RWPE2 (cell line): ENCODE data around the gene ZSWIM6.
A peak's percentile ranks its signal among the peaks of the same experiment; 100 is the strongest.

Experiments used
- ATAC-seq: fragments of 200-7000 bp; cut with Tn5 transposase; 3 replicates; pipeline ENCODE4 v1.9.1; 2021; ENCODE audit warnings: low read depth
- DNase-seq: peaks from one replicate; pipeline ENCODE4 v3.0.0-alpha.2; 2020; ENCODE audit warnings: low spot score
- H3K27ac ChIP-seq: fragments of 450-650 bp; 2 replicates; pipeline ENCODE4 v1.5.1; 2017; ENCODE audit warnings: mild to moderate bottlenecking; ENCODE audit not compliant: poor library complexity, severe bottlenecking
- H3K27me3 ChIP-seq: fragments of 250-450 bp; sonication (Bioruptor Pico); 2 replicates; pipeline ENCODE4 v1.5.1; 2021; ENCODE audit warnings: mild to moderate bottlenecking, moderate library complexity; ENCODE audit not compliant: insufficient read depth, poor library complexity, severe bottlenecking
- H3K36me3 ChIP-seq: fragments of 250-450 bp; sonication (Bioruptor Pico); 2 replicates; pipeline ENCODE4 v1.5.1; 2020; ENCODE audit warnings: low read depth, mild to moderate bottlenecking, moderate library complexity
- H3K4me1 ChIP-seq: fragments of 250-450 bp; sonication (Bioruptor Pico); 2 replicates; pipeline ENCODE4 v1.5.1; 2021; ENCODE audit warnings: mild to moderate bottlenecking, moderate library complexity; ENCODE audit not compliant: insufficient read depth, poor library complexity, severe bottlenecking
- H3K4me3 ChIP-seq: fragments of 250-450 bp; sonication (Bioruptor Pico); 2 replicates; pipeline ENCODE4 v1.5.1; 2021; ENCODE audit warnings: mild to moderate bottlenecking, moderate library complexity; ENCODE audit not compliant: severe bottlenecking
- H3K9me3 ChIP-seq: fragments of 250-450 bp; sonication (Bioruptor Pico); 2 replicates; pipeline ENCODE4 v1.5.1; 2021; ENCODE audit warnings: mild to moderate bottlenecking, moderate library complexity; ENCODE audit not compliant: severe bottlenecking
- TF ChIP-seq, protein P1 (sequence below): fragments of 450-650 bp; IDR thresholded peaks from one replicate; pipeline ENCODE4 v1.5.1; 2017; ENCODE audit warnings: mild to moderate bottlenecking, moderate library complexity; ENCODE audit not compliant: poor library complexity, severe bottlenecking

ZSWIM6 gene

DNA sequence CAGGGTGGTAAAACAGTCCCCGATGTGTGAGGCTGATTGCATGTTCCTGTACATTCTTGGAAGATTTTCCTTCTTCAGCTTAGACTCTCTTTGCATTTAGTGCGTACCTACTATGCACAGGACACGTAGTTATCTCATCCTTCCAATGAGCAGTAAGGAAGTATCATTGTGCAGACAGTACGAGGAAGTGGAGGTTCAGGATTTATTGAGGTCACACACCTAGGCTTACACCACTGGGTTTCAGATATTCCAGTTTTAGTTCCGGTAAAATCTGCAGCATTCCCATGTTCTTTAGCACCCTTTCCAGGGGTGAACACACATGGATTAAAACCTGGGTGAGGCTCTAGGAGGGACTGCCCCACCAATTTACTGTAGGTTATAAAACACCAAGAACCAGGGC lies 238.7 kb downstream of the ZSWIM6 start:
- no peak overlapping the region for H3K4me3 ChIP-seq
- ATAC-seq (no peak), DNase-seq (no peak)
- H3K36me3 ChIP-seq, result no peaks in the 10 kb centered on the region
- peaks cover 6% of the 10 kb centered on the region for H3K4me1 ChIP-seq
- no peaks in the 10 kb centered on the region for H3K27me3 ChIP-seq
- TF ChIP-seq, protein P1, sequence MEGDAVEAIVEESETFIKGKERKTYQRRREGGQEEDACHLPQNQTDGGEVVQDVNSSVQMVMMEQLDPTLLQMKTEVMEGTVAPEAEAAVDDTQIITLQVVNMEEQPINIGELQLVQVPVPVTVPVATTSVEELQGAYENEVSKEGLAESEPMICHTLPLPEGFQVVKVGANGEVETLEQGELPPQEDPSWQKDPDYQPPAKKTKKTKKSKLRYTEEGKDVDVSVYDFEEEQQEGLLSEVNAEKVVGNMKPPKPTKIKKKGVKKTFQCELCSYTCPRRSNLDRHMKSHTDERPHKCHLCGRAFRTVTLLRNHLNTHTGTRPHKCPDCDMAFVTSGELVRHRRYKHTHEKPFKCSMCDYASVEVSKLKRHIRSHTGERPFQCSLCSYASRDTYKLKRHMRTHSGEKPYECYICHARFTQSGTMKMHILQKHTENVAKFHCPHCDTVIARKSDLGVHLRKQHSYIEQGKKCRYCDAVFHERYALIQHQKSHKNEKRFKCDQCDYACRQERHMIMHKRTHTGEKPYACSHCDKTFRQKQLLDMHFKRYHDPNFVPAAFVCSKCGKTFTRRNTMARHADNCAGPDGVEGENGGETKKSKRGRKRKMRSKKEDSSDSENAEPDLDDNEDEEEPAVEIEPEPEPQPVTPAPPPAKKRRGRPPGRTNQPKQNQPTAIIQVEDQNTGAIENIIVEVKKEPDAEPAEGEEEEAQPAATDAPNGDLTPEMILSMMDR, result no peak
- no peaks in the 10 kb centered on the region for H3K9me3 ChIP-seq
- H3K27ac ChIP-seq, result no peak overlapping the region

DNA sequence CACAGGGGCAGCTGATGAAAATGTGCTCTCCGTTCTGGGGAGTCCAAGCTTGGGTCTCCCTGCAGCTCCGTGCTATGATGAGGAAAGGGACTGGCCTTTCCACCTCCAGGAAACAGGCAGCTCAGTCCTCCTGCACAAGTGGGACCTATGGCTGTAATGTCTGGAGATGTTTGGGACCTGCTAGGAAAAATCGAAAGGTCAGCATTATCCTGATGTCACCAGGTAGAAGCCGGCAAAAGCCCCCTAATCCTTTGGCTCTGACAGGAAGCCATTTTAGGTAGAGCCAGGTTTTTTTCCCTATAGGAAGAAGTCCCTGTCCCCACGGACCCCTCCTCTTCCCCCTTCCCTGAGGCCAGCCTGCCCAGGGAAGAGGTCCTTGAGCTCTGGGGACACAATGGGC lies 240.9 kb downstream of the ZSWIM6 start:
- peaks cover 6% of the 10 kb centered on the region for H3K4me1 ChIP-seq
- H3K27ac ChIP-seq, result no peak overlapping the region
- no peak for ATAC-seq
- DNase-seq, result no peak
- H3K27me3 ChIP-seq, result no peaks in the 10 kb centered on the region
- no peak overlapping the region for H3K4me3 ChIP-seq
- H3K36me3 ChIP-seq, result no peaks in the 10 kb centered on the region
- TF ChIP-seq, protein P1, result no peak
- H3K9me3 ChIP-seq, result no peaks in the 10 kb centered on the region

DNA sequence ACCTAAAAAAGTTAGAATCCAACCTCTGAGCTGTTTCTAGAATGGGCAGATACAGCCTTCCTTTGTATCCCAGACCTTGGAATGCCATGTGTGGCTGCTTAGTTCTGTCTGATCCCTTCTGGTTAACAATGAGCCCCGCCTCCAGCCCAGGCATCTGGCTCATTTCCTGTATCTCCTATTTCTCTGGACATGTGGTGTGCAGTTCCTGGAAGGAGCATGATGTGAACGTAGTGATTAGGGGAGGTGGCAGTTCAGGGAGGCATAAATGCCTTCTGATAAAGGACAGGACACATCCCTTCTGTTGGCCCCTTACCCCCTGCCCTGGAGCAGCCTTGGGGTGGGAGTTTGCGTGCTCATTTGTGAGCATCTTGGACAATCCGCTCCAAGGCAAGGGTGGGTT lies 243.0 kb downstream of the ZSWIM6 start:
- no peak for DNase-seq
- Histone ChIP-seq H3K4me3 (no peak overlapping the region), H3K36me3 (no peaks in the 10 kb centered on the region), H3K4me1 (peaks cover 6% of the 10 kb centered on the region), H3K27me3 (no peaks in the 10 kb centered on the region), H3K27ac (no peak overlapping the region), H3K9me3 (no peaks in the 10 kb centered on the region)
- peak; percentile 96 for ATAC-seq
- TF ChIP-seq, protein P1, result no peak

DNA sequence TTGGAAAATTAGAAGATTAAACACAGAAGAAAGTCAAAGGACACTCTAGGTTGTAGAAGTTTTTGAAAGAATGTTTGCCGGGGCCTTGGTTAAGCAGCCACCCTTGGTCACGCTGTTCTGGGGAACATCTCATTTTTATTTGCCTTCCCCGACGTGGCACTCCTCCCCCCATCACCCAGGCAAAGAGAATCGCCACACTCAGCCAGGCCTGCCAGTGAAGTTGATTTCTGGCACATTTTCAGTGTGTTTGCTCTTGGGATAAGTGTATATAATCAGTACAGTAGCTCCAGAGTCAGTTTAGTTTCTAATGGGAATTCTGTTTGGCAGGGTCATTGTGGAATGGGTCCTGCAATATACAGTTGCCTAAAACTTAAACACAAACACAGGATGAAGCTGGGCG lies 243.5 kb downstream of the ZSWIM6 start:
- H3K4me1 ChIP-seq, result peaks cover 6% of the 10 kb centered on the region
- TF ChIP-seq, protein P1, result no peak
- H3K27me3 ChIP-seq, result no peaks in the 10 kb centered on the region
- DNase-seq (no peak), ATAC-seq (no peak)
- H3K36me3 ChIP-seq, result no peaks in the 10 kb centered on the region
- H3K27ac ChIP-seq, result no peak overlapping the region
- H3K9me3 ChIP-seq, result no peaks in the 10 kb centered on the region
- no peak overlapping the region for H3K4me3 ChIP-seq

DNA sequence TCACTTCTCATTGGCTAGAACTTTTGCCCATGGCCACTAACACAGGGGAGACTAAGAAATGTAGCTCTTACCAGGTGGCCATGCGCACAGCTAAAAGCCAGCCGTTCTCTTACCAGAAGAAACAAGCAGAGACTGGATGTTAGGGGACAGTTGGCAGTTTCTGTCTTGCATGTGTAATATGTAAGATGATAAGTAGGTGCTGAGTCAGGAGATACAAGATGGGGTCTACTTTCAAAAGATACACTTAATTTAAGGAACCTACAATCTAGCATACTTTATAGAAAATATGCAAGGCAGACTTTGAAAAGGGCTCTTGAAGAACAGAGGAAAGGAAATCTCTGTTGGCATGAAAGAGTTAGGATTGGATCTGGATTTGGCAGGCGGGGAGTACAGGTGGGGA lies 244.5 kb downstream of the ZSWIM6 start:
- Histone ChIP-seq H3K4me1 (peaks cover 6% of the 10 kb centered on the region), H3K27ac (no peak overlapping the region), H3K27me3 (no peaks in the 10 kb centered on the region), H3K9me3 (no peaks in the 10 kb centered on the region), H3K4me3 (no peak overlapping the region), H3K36me3 (no peaks in the 10 kb centered on the region)
- TF ChIP-seq, protein P1, result no peak
- ATAC-seq (no peak), DNase-seq (no peak)
